H1 (cell line): Measurements from ENCODE around the gene NHSL2. TPM values are rescaled to one million over a fixed set of nuclear protein-coding genes. Genes with fewer than 3 reads are reported as not detected.

Experiments
- CTCF ChIA-PET: fragments of 300-600 bp; sonication (Branson Sonifier 250); formaldehyde crosslinking; loops from one replicate; lab custom pipeline; 2021; ENCODE audit not compliant: partially characterized antibody; lab: Charles Lee
- POLR2A ChIA-PET: fragments of 300-600 bp; sonication (Branson Sonifier 250); formaldehyde crosslinking; loops from one replicate; lab custom pipeline; 2021; ENCODE audit warnings: inconsistent platforms; ENCODE audit not compliant: partially characterized antibody; lab: Charles Lee
- DNase-seq, 2 experiments: peaks; one replicate each; pipeline versions ENCODE4 v3.0.0 to v3.0.0-alpha.2; 2010 to 2022; ENCODE audit warnings: low spot score in 2 of 2, low read depth in 1 of 2, mixed read lengths in 1 of 2
- FAIRE-seq: peaks from 2 replicates; lab custom pipeline; 2011; peaks lifted over from hg19 to GRCh38; lab: Jason Lieb, UNC
- H2AFZ ChIP-seq: 2 replicates; pipeline ENCODE4 v1.8.1; 2012; ENCODE audit warnings: low read length, inconsistent platforms
- H2AK5ac ChIP-seq: 2 replicates; pipeline ENCODE4 v1.6.1; 2013; ENCODE audit warnings: low read depth, low read length
- H2BK120ac ChIP-seq: replicated peaks from 2 replicates; pipeline ENCODE3; 2013; ENCODE audit warnings: low read depth, low read length, inconsistent platforms
- H2BK12ac ChIP-seq: 2 replicates; pipeline ENCODE4 v1.6.1; 2013; ENCODE audit warnings: low read depth, low read length
- H2BK15ac ChIP-seq: 2 replicates; pipeline ENCODE4 v1.6.1; 2013; ENCODE audit warnings: low read length
- H2BK20ac ChIP-seq: 2 replicates; pipeline ENCODE4 v1.6.1; 2013; ENCODE audit warnings: low read length
- H2BK5ac ChIP-seq: 2 replicates; pipeline ENCODE4 v1.6.1; 2013; ENCODE audit warnings: low read depth, low read length
- H3K14ac ChIP-seq: 2 replicates; pipeline ENCODE4 v1.6.1; 2013; ENCODE audit warnings: inconsistent platforms; ENCODE audit not compliant: insufficient read length
- H3K18ac ChIP-seq: 2 replicates; pipeline ENCODE4 v1.6.1; 2013; ENCODE audit warnings: low read length; ENCODE audit errors: extremely low read depth
- H3K23ac ChIP-seq: 2 replicates; pipeline ENCODE4 v1.6.1; 2013; ENCODE audit warnings: inconsistent platforms; ENCODE audit not compliant: insufficient read length
- H3K23me2 ChIP-seq: 2 replicates; pipeline ENCODE4 v1.6.1; 2013; ENCODE audit warnings: low read depth, low read length
- H3K27ac ChIP-seq: 2 replicates; pipeline ENCODE4 v1.6.1; 2011; ENCODE audit warnings: low read depth, low read length, inconsistent platforms
- H3K27me3 ChIP-seq, 4 experiments: replicated peaks in 1 of 4; 1 replicate in 1 of 4; 2 replicates in 3 of 4; pipeline versions ENCODE4 v1.6.1 to v1.8.1; 2011 to 2013; ENCODE audit warnings: low read length in 3 of 4, mild to moderate bottlenecking in 3 of 4, inconsistent platforms in 2 of 4, mixed read lengths in 2 of 4, moderate library complexity in 1 of 4; ENCODE audit not compliant: control insufficient read depth in 3 of 4, insufficient read depth in 3 of 4; ENCODE audit errors: extremely low read depth in 1 of 4
- H3K36me3 ChIP-seq, 4 experiments: 2 replicates each; pipeline versions ENCODE4 v1.6.1 to v1.8.1; 2011 to 2013; ENCODE audit warnings: mild to moderate bottlenecking in 4 of 4, low read length in 3 of 4, moderate library complexity in 2 of 4, control low read depth in 1 of 4, inconsistent platforms in 1 of 4; ENCODE audit not compliant: insufficient read depth in 4 of 4, control insufficient read depth in 2 of 4
- H3K4ac ChIP-seq: replicated peaks from 2 replicates; pipeline ENCODE3; 2013; ENCODE audit warnings: low read length, low read depth, mixed read lengths, inconsistent platforms; ENCODE audit not compliant: insufficient read length
- H3K4me1 ChIP-seq, 4 experiments: replicated peaks in 1 of 4; 1 replicate in 1 of 4; 2 replicates in 3 of 4; pipeline versions ENCODE4 v1.6.1 to v1.8.1; 2011 to 2013; ENCODE audit warnings: low read length in 3 of 4, inconsistent platforms in 2 of 4, mixed read lengths in 1 of 4; ENCODE audit not compliant: insufficient read depth in 4 of 4, control insufficient read depth in 3 of 4
- H3K4me2 ChIP-seq, 2 experiments: 2 replicates each; pipeline versions ENCODE4 v1.6.1 to v1.8.1; 2011 to 2013; ENCODE audit warnings: low read depth in 2 of 2, low read length in 2 of 2, control low read depth in 1 of 2, inconsistent platforms in 1 of 2, mild to moderate bottlenecking in 1 of 2; ENCODE audit not compliant: insufficient read depth in 1 of 2
- H3K4me3 ChIP-seq, 4 experiments: fragments of 200-600, 300-600 bp in 1 of 4; sonication (generic), shearing (Covaris generic), sonication (Bioruptor Twin) in 1 of 4; 2 replicates each; pipeline versions ENCODE4 v1.5.1 to v1.8.1; 2011 to 2016; ENCODE audit warnings: low read length in 4 of 4, low read depth in 3 of 4, control low read depth in 2 of 4, inconsistent platforms in 2 of 4, mild to moderate bottlenecking in 2 of 4, mixed read lengths in 1 of 4, moderate library complexity in 1 of 4; ENCODE audit not compliant: insufficient read depth in 2 of 4; ENCODE audit errors: extremely low read depth in 1 of 4
- H3K56ac ChIP-seq: replicated peaks from 2 replicates; pipeline ENCODE3; 2013; ENCODE audit warnings: low read depth, mild to moderate bottlenecking, mixed read lengths, low read length, inconsistent platforms; ENCODE audit not compliant: insufficient read length
- H3K79me1 ChIP-seq: 2 replicates; pipeline ENCODE4 v1.6.1; 2013; ENCODE audit warnings: low read depth, low read length, control low read depth
- H3K79me2 ChIP-seq, 2 experiments: 2 replicates each; pipeline versions ENCODE4 v1.6.1 to v1.8.1; 2012 to 2013; ENCODE audit warnings: low read length in 2 of 2, mild to moderate bottlenecking in 2 of 2, inconsistent platforms in 1 of 2; ENCODE audit not compliant: insufficient read depth in 2 of 2, control insufficient read depth in 1 of 2
- H3K9ac ChIP-seq, 4 experiments: replicated peaks in 1 of 4; 1 replicate in 1 of 4; 2 replicates in 3 of 4; pipeline versions ENCODE4 v1.6.1 to v1.8.1; 2011 to 2013; ENCODE audit warnings: low read depth in 3 of 4, low read length in 3 of 4, control low read depth in 2 of 4, mild to moderate bottlenecking in 2 of 4, moderate library complexity in 2 of 4, inconsistent platforms in 1 of 4; ENCODE audit errors: extremely low read depth in 1 of 4
- H3K9me3 ChIP-seq, 2 experiments: 2 replicates each; pipeline versions ENCODE4 v1.6.1 to v1.8.1; 2012 to 2013; ENCODE audit warnings: mild to moderate bottlenecking in 2 of 2, moderate library complexity in 2 of 2, control low read depth in 1 of 2, inconsistent platforms in 1 of 2, low read depth in 1 of 2, low read length in 1 of 2, mixed read lengths in 1 of 2; ENCODE audit not compliant: insufficient read depth in 2 of 2
- H4K20me1 ChIP-seq, 2 experiments: replicated peaks in 1 of 2; 2 replicates each; pipeline versions ENCODE3 to v1.8.1; 2011 to 2013; ENCODE audit warnings: inconsistent platforms in 2 of 2, low read length in 2 of 2, mild to moderate bottlenecking in 1 of 2; ENCODE audit not compliant: insufficient read depth in 2 of 2, control insufficient read depth in 1 of 2
- H4K5ac ChIP-seq: 2 replicates; pipeline ENCODE4 v1.6.1; 2013; ENCODE audit warnings: low read length, low read depth, mixed read lengths, inconsistent platforms; ENCODE audit not compliant: insufficient read length
- H4K8ac ChIP-seq: 2 replicates; pipeline ENCODE4 v1.8.0; 2013; ENCODE audit warnings: mild to moderate bottlenecking, moderate library complexity, low read length, inconsistent platforms; ENCODE audit not compliant: insufficient read depth; ENCODE audit errors: extremely low read depth
- H4K91ac ChIP-seq: replicated peaks from 2 replicates; pipeline ENCODE3; 2013; ENCODE audit warnings: low read length, mixed read lengths, inconsistent platforms; ENCODE audit not compliant: insufficient read length
- EZH2 ChIP-seq: fragments of 200-600 bp; sonication (generic); IDR thresholded peaks from 2 replicates; pipeline ENCODE4 v1.7.1; 2012; ENCODE audit warnings: low read depth, mild to moderate bottlenecking, moderate library complexity, low read length, inconsistent platforms; ENCODE audit not compliant: severe bottlenecking
- KDM5A ChIP-seq: fragments of 200-600 bp; IDR thresholded peaks from 2 replicates; pipeline ENCODE4 v1.7.1; 2012; ENCODE audit warnings: mild to moderate bottlenecking, low read length, inconsistent platforms, mixed read lengths
- NRF1 ChIP-seq: IDR thresholded peaks from 2 replicates; pipeline ENCODE4 v1.6.1; 2011; ENCODE audit warnings: mild to moderate bottlenecking, low read depth, low read length, improper control_type of control experiment
- POLR2AphosphoS5 ChIP-seq: IDR thresholded peaks from 2 replicates; pipeline ENCODE4 v1.6.1; 2011; ENCODE audit warnings: low read depth, low read length
- polyA plus RNA-seq, 7 experiments: library from polyadenylated mRNA; depleted of rRNA in 3 of 7; stranded (reverse) in 5 of 7; unstranded in 2 of 7; fragments of >200 nt in 5 of 7; fragments of 200-250 nt in 2 of 7; gene quantifications; 1 replicate in 5 of 7; 2 replicates in 1 of 7; 4 replicates in 1 of 7; pipeline versions ENCODE4 v1.2.1 to v1.2.3, GENCODE V29; 2011 to 2013; ENCODE audit warnings: missing spikeins in 2 of 7, mixed read lengths in 2 of 7
- total RNA-seq: library from RNA; stranded (reverse); fragmentation: NEBNext Ultra II Directional; extraction: Animal tissue kit (Norgen Biotek cat#: 25700); gene quantifications from 2 replicates; pipeline ENCODE4 v1.2.1, GENCODE V29; 2021

Gene NHSL2
- total and polyA plus RNA-seq, 2 of the 8 experiments (the other 6 are each of a cell fraction or from before 2014, with no cell fraction given), result 3.7 to 7.2 TPM

DNA sequence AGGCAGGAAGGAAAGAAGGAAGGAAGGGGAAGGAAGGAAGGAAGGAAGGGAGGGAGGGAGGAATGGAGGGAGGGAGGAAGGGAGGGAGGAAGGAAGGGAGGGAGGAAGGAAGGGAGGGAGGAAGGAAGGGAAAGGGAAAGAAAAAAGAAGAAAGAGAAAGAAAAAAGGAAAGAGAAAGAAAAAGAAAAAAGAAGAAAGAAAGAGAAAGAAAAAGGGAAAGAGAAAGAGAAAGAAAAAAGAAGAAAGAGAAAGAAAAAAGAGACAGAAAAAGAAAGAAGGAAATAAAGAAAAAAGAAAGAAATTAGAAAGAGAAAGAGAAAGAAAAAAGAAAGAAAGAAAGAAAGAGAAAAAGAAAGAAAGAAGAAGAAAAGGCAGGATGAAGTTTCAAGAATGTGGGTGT is 15.0 kb upstream of the NHSL2 start:
- no peak overlapping the region for H3K56ac ChIP-seq
- H4K20me1 ChIP-seq, result no peaks in the 10 kb centered on the region
- no peaks in the 10 kb centered on the region for H3K36me3 ChIP-seq
- CTCF ChIA-PET, result interaction anchor here (1.2 kb wide), 1 partner anchor 103 kb away, joined by 3 read pairs; no protein-coding TSS in a partner anchor
- TF ChIP-seq KDM5A, result no peak
- TF ChIP-seq POLR2AphosphoS5, result no peak
- no peak for TF ChIP-seq EZH2
- TF ChIP-seq NRF1, result no peak
- H3K79me2 ChIP-seq, result no peaks in the 10 kb centered on the region
- H3K9ac ChIP-seq, result no peak overlapping the region
- no peaks in the 10 kb centered on the region for H3K27me3 ChIP-seq
- H3K9me3 ChIP-seq, result no peaks in the 10 kb centered on the region
- no peak overlapping the region for H3K23ac ChIP-seq
- no peak overlapping the region for H2BK5ac ChIP-seq
- no peak for DNase-seq
- no peak overlapping the region for H2AK5ac ChIP-seq
- FAIRE-seq, result no peak
- no peak overlapping the region for H2BK20ac ChIP-seq
- H2BK120ac ChIP-seq, result no peak overlapping the region
- no peak overlapping the region for H4K91ac ChIP-seq
- H3K4me1 ChIP-seq, result no peaks in the 10 kb centered on the region
- POLR2A ChIA-PET, result interaction anchor here (1.4 kb wide), 1 partner anchor 16 kb away, joined by 3 read pairs; no protein-coding TSS in a partner anchor
- H3K4ac ChIP-seq, result no peak overlapping the region
- no peak overlapping the region for H4K8ac ChIP-seq
- H2BK12ac ChIP-seq, result no peak overlapping the region
- no peaks in the 10 kb centered on the region for H3K23me2 ChIP-seq
- H4K5ac ChIP-seq, result no peak overlapping the region
- no peak overlapping the region for H3K27ac ChIP-seq
- H3K18ac ChIP-seq, result no peak overlapping the region
- H3K4me3 ChIP-seq, result no peak overlapping the region
- H3K79me1 ChIP-seq, result no peaks in the 10 kb centered on the region
- no peak overlapping the region for H3K4me2 ChIP-seq
- no peak overlapping the region for H3K14ac ChIP-seq
- H2AFZ ChIP-seq, result no peak overlapping the region
- H2BK15ac ChIP-seq, result no peak overlapping the region
